Vagina (tissue), 2 donors: ENCODE measurements around the gene PADI2.

Experiments
- POLR2AphosphoS5 ChIP-seq, 2 donors: sonication (generic); formaldehyde crosslinking; IDR thresholded peaks; one replicate each; pipeline ENCODE4 v1.9.0; 2017; ENCODE audit warnings: antibody characterized with exemption in 2 of 2, mild to moderate bottlenecking in 2 of 2, low read depth in 1 of 2; ENCODE audit not compliant: insufficient read depth in 1 of 2
- TF ChIP-seq, protein P1 (sequence below), 3 experiments: fragments of 450-650 bp in 2 of 3; fragments of 200-600 bp in 1 of 3; sonication (generic) in 1 of 3; IDR thresholded peaks; one replicate each; pipeline ENCODE4 v1.5.1; 2017 to 2019; ENCODE audit warnings: antibody characterized with exemption in 3 of 3, mild to moderate bottlenecking in 2 of 3, moderate library complexity in 2 of 3

DNA sequence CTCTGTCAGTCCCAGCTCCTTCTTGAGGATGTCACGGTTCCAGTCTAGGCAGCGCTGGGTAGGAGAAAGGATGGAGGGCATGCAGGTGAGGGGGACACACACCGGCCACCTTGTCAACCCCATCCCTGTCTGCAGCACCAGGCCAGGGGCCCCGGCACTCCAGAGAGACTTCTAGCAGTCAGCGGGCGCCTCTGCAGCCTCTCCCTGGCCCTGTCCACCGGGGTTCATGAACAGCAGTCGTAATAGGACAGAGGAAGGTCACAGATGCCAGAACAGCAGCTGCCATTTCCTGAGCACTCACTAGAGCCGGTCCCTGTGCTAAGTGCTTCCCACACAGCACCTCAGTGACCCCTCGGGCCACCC, 49.1 kb downstream of the PADI2 start:
- TF ChIP-seq, protein P1, sequence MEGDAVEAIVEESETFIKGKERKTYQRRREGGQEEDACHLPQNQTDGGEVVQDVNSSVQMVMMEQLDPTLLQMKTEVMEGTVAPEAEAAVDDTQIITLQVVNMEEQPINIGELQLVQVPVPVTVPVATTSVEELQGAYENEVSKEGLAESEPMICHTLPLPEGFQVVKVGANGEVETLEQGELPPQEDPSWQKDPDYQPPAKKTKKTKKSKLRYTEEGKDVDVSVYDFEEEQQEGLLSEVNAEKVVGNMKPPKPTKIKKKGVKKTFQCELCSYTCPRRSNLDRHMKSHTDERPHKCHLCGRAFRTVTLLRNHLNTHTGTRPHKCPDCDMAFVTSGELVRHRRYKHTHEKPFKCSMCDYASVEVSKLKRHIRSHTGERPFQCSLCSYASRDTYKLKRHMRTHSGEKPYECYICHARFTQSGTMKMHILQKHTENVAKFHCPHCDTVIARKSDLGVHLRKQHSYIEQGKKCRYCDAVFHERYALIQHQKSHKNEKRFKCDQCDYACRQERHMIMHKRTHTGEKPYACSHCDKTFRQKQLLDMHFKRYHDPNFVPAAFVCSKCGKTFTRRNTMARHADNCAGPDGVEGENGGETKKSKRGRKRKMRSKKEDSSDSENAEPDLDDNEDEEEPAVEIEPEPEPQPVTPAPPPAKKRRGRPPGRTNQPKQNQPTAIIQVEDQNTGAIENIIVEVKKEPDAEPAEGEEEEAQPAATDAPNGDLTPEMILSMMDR (IDR thresholded peaks at IDR 0.05), result no peak
- no peak for TF ChIP-seq POLR2AphosphoS5 (IDR thresholded peaks at IDR 0.05; ENCODE audit: insufficient read depth in 1 of 2, low read depth in 1 of 2)
